GM19463 (cell line): ENCODE results near the gene CAMK2D.
"Not testable (repeated sequence)": the region's sequence is repeated elsewhere in the genome, so short reads cannot be mapped to it uniquely, and the experiment has no call there.

Experiments used
- ATAC-seq: cut with Tn5 transposase; IDR thresholded peaks from one replicate; pipeline ENCODE4 v1.9.1; 2021; ENCODE audit warnings: mild to moderate bottlenecking, moderate library complexity; ENCODE audit not compliant: unreplicated experiment

Gene CAMK2D

DNA sequence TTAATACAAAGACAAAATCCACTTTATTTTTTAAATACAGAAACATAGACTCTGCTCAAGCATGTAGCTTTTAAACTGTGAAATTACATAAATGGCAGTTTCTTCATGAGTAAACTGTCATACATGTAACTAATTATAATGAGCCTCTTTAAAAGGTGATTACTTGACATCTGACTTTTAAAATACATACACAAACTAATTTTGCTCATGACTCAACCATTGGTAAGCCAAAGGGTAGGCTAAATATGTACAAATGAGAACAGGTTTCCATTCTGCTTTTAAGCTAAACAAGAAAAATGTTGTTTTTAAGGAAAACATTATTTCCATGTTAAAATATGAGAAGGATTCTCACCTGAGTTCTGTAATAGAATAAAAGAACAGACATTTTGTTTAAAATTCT is 27.9 kb downstream of the CAMK2D start:
- no peak for ATAC-seq

- no peak for ATAC-seq
These were observed 28.5 kb downstream of the CAMK2D start for GRCh38 chr4:113732967-113733527.

- no peak for ATAC-seq
These were observed 30.9 kb downstream of the CAMK2D start for GRCh38 chr4:113730467-113731216.

DNA sequence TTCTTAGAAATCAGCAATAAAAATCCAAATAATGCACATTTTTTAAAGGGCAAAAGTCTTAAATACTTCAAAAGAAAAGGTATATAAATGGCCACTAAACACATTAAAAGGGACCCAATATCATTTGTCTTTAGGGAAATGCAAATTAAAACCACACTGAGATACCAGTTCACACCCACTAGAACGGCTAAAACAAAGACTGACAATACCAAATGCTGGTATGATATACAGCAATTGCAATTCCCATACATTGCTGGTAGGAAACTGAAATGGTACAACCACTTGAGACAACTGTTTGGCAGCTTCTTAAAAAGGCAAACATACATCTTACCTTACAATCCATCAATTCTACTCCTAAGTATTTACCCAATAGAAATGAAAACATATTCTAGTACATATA is 33.7 kb downstream of the CAMK2D start:
- no peak for ATAC-seq

GRCh38 chr4:113725963-113726362 is 35.6 kb downstream of the CAMK2D start:
- ATAC-seq, result no peak

DNA sequence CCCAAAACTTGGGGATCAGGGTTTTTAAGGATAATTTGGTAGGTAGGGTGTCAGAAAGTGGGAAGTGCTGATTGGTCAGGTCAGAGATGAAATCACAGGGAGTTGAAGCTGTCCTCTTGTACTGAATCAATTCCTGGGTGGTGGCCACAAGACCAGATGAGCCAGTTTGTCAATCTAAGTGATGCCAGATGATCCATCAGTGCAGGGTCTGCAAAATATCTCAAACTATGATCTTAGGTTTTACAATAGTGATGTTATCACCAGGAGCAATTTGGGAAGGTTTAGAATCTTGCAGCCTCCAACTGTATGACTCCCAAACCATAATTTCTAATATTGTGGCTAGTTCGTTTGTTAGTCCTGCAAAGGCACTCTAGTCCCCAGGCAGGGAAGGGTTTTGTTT is 43.3 kb downstream of the CAMK2D start:
- ATAC-seq, result no peak

DNA sequence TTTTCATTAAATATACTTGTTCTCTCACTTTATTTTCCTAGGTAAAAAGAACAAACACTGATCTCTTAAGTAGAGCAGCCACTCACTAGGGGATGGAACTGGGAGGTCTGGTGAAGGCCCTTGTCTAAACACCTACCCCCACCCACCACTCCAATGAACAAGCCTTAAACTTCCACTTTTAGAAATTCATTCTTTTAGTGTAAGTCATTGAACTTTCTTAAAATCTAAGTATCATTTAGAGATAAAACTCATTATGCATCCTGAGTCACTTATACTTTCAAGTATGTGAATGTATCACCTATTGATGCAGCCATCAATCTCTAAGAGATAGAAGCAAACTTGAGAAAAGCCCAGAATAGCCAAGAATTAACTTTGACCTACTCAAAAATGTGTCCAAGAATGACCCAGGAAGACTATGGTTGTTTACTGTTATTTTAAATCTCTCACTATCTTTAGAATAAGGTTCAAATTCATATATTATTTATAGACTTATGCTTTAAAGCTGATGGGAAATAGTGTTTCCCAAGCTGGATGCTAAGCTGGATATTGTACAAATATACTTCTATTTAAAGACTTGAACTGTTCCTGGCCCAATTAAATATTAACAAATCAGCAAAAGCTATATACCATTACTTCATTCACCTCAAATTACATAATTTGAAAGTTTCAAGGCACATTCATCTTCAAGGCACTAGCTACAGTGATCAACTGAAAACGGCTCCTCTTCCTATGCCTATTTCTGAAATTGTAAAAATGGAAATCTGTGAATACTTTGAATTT is 49.5 kb downstream of the CAMK2D start:
- ATAC-seq, result no peak

DNA sequence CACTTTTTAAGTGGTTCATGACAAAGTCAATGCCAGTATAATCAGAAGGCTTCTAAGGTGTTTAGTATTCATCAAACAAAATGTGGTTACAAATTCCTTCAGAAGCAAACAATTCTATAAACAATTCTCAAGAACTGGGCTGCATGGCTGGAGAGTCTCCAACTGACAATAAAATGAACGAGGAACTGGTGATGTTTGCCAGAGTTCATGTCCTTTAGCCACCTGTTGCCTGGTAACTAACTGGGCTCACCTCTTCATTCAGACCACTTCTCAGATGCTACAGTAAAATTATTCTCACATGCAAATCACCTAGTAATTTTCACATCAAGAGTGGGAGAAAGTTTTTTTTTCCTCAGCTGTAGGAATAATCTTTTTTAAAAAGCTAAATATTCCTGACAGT is 53.3 kb downstream of the CAMK2D start:
- peak; percentile 66 for ATAC-seq

DNA sequence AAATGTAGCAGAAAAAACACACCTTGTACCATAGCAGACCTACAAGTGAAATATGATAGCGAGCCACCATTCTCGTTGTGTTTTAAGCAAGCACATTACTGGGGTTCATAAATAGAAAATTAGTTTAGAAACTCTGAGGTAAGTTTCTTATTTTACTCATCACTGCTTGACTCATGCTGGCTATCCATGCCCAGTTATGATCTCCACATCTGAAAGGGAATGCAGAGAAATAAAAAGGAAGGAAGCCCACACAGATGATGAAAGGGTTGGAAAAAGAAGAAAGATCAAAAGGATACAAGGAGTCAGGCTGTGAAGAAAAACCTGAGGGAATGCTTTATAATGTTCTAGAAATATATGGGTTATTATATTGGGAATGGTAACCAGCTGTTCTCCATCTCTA is 54.5 kb downstream of the CAMK2D start:
- no peak for ATAC-seq

DNA sequence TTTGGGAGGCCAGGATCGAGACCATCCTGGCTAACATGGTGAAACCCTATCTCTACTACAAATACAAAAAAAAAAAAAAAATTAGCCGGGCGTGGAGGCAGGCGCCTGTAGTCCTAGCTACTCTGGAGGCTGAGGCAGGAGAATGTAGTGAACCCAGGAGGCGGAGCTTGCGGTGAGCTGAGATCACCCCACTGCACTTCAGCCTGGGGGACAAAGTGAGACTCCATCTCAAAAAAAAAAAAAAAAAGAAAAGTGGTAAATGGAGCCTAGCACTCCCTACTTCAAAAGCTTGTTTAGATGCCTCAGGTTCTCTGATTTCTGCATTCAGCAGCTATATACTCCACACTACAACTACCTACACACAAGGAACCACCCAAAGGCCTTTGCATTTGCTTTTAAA is 56.4 kb downstream of the CAMK2D start:
- ATAC-seq, result not testable (repeated sequence)

DNA sequence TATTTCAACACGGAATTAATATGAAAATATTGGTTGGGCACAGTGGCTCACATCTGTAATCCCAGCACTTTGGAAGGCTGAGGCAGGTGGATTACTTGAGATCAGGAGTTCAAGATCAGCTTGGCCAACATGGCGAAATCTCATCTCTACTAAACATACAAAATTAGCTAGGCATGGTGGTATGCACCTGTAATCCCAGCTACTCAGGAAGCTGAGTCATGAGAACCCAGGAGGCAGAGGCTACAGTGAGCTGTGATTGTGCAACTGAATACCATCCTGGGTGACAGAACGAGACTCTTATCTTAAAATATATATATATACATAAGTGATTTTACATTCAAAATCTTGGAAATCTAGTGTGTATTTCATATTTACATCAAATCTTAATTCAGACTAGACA is 58.9 kb downstream of the CAMK2D start:
- not testable (repeated sequence) for ATAC-seq

DNA sequence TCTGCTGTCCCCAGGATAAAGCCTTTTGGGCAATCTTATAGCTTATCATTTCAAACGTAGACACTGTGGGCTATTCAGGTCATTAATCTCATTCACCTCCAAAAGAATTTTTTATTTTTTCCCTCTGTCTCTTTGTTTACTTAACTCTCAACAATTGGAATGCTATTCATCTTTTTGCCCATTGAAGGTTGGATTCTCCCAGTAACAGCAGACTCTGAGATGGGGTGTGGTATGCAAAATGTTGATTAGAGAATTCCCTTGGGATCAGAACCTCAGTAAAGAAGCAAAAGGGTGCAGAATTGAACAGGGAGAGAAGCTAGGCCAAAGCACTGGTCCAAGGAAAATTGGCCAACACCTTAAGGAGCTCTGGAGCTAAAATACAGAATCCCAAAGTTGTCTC is 60.4 kb downstream of the CAMK2D start:
- ATAC-seq, result no peak

- no peak for ATAC-seq
These were observed 60.9 kb downstream of the CAMK2D start for GRCh38 chr4:113700602-113701150.

GRCh38 chr4:113699772-113700171 is 61.8 kb downstream of the CAMK2D start:
- no peak for ATAC-seq

DNA sequence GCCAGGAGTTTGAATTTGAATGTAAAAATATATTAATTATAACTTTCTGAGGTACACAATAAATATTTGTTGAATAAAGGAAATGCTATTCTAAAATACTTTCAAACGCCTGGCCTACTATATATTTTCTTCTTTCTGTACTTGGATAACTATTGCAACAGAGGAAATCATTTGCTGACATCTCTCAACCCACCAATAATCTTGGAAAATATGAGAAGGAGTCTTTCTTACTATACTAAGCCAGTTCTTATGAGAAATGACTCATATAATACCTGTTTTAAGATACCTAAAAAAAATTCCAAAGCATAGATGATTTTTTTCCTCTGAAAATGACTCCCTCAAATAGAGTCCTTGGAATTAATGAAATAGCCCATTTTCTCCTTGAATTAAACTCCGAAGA is 64.1 kb downstream of the CAMK2D start:
- ATAC-seq, result no peak

- ATAC-seq, result no peak
These were observed 66.0 kb downstream of the CAMK2D start for GRCh38 chr4:113695328-113696169.

- no peak for ATAC-seq
These were observed 67.5 kb downstream of the CAMK2D start for GRCh38 chr4:113694008-113694407.

GRCh38 chr4:113692809-113693411 is 68.6 kb downstream of the CAMK2D start:
- ATAC-seq, result peak; percentile 66

GRCh38 chr4:113691676-113692075 is 69.9 kb downstream of the CAMK2D start:
- ATAC-seq, result no peak

DNA sequence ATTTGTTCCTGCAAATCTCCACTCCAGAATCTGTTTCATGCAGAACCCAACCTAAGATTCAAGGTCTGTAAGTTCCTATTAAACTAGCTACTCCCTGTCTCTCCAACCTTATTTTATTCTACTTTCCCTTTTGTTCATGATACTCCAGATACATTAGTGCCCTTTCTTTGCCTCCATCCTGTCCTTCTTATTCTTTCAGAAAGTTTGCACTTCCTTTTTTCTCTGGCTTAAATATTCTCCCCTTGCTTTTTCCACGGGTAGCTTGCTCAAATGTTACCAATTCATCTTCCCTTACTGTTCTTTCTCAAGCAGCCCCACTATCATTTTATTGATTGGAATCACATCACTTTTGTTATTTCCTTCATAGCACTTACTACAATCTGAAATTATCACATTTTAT is 72.1 kb downstream of the CAMK2D start:
- ATAC-seq, result no peak
